NCI-H1694 (cell line): ENCODE measurements around the gene GRM4.

Experiments
- DNase-seq: peaks from one replicate; lab custom pipeline; 2025; lab: John Stamatoyannopoulos, UW

GRM4 gene

DNA sequence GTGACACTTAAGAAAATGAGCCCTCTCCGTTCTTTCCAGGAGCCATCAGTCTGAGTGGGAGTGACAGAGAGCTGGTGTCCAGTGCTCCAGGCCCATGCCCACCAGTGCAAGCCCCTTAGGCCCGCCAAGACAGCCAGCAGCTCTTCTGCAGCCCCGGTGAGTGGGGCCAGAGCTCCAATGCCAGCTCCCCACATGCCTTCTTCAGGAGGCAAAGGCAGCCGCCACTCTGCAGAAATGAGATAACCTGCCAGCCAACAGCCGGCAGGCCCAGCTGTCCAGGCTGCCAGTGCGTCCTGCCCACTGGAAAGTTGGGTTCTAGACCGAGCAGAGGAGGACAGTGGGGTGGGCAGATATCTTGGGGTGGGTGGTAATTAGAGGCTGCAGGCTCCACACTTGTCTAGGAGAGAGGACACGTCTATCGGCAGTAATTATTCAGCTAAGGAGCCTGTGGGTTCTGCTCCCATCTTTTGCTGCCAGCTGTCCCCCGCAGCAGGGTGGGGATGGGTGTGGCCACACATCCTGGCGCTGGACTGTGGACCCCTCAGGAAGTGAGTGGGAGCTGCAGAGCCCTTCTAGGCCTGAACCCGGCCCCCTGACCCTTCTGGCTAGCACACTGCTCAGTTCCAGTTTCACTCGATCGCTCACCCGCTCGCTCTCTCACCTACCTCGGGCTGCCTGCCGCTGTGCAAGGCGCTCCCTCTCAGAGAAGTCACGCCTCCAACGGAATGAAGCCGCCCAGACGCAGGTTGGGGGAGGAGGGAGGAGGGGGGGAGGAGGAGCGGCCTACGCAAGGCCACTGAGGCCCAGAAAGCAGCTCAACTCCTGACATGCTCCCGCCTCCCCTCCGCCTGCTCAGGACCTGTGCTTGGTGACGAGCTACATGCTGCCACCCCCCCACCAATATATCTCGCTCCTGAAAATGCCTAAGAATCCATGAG is 3.6 kb downstream of the GRM4 start:
- no peak for DNase-seq

- DNase-seq, result no peak
Measured at GRCh38 chr6:34140075-34140474, 5.8 kb downstream of the GRM4 start.

DNA sequence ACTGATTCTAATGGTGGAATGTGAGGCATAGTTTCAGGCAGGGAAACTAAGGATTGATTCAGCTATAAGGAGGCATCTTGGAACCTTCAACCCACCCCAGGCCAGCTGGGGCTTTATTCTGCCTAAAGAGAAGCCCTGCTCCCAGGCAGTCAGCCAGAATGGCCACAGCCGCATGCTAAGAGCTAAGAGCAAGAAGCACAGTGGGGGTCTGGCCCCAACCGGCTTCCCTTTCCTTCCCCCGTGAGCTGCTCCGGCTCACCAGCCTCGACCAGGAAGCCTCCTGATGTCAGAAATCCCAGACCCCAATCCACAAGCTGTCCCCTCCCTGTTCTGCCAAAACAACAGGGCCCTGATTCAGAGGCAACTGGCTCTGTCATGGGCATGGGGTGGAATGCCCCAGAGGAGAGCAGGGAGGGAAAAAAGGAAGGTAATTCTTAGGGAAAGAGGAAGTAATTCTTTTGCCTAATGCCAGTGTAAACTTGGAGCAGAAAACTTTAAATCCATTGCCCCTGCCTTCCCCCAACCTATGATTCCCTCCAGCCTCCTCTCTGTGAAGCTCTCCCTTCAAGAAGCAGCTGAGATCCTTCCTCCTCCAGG is 6.9 kb downstream of the GRM4 start:
- DNase-seq, result no peak

DNA sequence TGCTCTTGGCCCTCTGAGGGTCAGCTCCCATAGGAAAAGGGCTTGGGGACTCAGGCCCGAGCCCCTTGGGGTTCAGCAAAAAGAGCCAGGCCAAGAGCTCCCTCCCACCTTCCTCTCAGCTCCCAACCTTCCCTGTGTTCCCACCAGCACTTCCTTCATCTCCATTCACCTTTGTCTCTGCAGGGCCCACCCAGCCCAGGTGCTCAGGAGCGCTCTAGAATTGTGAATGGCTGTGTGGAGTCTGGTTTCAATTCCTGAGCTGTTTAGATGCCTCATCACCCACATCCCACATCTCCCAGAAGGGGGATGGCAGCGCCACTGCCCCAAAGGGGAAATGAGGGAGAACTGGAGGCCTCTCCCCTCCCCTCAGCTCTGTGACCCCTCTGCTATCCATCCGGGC is 7.7 kb downstream of the GRM4 start:
- no peak for DNase-seq

DNA sequence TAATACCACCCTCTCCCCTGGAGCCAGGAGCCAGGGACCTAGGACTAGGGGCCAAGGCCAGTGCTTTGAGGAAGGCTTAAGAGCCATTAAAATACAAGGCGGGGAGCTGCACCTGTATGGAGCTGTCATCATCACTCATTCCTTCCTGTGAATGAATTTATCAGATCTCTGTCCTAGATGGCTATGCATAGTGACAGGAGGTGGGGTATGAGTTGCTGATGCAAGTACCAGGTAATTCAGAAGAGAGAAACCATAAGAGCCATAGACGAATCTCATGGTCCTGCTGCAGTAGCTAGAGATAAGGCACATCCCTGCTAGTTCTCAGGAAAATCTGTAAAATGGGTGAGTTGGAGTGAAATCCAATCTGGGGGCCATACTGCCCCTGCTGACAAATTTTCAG is 10.3 kb downstream of the GRM4 start:
- DNase-seq, result no peak

GRCh38 chr6:34132486-34133185 is 13.3 kb downstream of the GRM4 start:
- no peak for DNase-seq

GRCh38 chr6:34131326-34132290 is 14.3 kb downstream of the GRM4 start:
- no peak for DNase-seq

- no peak for DNase-seq
Measured at GRCh38 chr6:34130862-34131261, 15.0 kb downstream of the GRM4 start.

DNA sequence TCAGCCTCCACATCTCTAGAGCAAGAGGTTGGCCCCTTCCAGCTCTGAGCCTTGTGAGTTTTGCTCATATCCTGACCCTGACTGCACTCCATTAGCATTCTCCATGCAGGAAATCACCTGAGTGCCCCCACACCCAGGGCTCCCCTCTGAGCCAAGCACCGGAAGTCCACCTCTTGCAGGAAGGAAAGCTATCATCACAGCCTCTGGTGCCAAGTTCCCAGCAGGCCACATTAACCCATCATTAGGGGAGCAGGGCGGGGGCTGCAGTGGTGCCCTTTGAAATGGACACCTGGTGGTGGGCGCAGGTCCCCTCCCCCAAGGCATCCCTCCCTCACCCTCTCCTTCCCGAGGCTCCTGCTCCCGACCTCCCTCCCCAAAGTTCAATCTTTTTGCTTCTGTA is 16.1 kb downstream of the GRM4 start:
- no peak for DNase-seq

- no peak for DNase-seq
Measured at GRCh38 chr6:34128045-34128444, 17.8 kb downstream of the GRM4 start.

- DNase-seq, result no peak
Measured at GRCh38 chr6:34126419-34126818, 19.5 kb downstream of the GRM4 start.

DNA sequence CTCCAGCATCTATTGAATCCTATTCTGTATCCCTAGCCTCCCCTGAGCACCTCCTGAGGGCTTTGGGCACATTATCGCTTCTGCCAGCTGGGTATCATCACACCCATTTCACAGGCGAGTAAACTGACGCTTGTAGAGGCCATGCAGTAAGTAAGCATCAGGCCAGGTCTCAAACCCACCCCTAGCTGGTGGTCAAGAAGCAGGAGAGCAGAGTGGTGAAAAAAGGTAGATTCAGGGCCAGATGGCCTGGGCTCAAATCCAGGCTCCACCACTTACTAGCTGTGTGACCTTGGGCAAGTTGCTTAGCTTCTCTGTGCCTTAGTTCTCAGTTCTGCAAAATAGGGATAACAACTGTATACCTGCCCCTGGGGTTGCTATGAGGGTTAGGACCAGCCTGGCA is 19.9 kb downstream of the GRM4 start:
- no peak for DNase-seq

GRCh38 chr6:34120953-34121675 is 24.8 kb downstream of the GRM4 start:
- DNase-seq, result no peak

DNA sequence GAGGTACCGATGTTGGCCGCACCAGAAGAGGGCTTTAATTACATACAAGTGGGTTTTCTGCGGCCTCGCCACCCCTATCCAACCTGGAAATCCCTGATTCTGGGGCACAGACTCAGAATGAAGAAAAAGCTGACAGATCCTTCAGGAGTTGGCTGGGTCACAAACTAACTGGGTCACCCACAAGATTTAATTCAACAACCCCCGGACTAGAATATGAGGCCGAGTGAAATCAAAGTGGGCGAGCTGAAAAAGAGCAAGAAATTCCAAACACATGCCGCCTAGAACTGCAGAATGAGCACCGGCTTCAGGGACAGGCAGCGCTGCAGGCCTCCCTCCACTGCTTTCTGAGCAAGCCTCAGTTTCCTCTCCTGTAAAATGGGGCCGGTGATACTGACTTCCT is 30.0 kb downstream of the GRM4 start:
- no peak for DNase-seq

DNA sequence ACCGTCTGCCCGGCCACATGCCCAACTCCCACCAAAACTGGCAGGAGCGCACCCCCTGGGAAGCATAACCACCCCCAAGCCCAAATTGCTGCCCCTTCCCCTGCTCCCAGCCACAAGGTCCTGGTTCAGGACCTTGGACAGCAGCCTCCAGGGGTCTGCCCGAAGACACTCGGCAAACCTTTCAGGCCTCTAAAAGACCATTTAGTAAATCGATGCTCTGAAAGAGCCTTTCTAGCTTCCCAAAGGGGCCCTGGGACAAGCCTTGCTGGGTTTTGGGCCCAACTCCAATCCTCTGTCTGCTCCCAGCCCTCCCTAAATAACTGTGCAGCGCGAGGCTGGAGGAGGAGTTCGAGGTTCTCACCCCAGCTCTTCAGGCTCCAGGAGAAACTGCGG is 30.5 kb downstream of the GRM4 start:
- no peak for DNase-seq

DNA sequence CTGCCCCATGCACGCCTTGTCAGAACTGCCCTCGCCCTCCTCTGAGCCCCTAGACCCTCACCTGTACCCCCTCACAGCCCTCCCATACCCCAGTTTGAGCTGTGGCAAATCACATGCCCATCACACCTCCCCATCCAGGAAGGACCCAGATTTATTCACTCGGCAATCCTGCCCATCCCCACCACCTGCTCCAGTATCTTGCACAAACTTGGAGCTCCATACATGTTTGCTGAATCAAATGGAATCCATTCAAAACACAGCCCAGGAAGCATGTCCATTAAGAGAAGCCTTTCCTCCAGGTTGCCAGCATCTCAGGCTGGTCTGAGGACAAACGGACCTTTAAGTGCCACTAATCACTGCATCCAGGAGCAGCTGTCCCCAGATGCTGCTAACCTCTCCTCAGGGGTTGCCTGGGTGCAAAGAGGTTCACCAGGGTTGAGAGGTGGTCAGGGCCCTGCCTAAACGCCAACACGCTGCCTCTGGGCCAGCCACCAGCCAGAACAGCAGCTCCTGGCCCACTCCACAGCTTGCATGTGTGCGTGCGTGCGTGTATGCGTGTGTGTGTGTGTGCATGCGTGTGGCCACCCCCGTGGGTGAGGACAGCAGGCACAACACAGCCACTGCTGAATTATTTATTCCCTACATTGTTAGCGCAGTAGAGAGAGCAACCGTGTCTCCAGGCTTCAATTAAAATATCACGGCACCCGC is 31.0 kb downstream of the GRM4 start:
- DNase-seq, result no peak

- DNase-seq, result no peak
Measured at GRCh38 chr6:34113532-34113931, 32.4 kb downstream of the GRM4 start.

GRCh38 chr6:34112126-34112525 is 33.8 kb downstream of the GRM4 start:
- no peak for DNase-seq

- no peak for DNase-seq
Measured at GRCh38 chr6:34110610-34111009, 35.3 kb downstream of the GRM4 start.

GRCh38 chr6:34108176-34108575 is 37.7 kb downstream of the GRM4 start:
- no peak for DNase-seq

GRCh38 chr6:34106900-34107299 is 39.0 kb downstream of the GRM4 start:
- DNase-seq, result no peak
